Measurements from ENCODE around the gene ELP4.
"Not testable (repeated sequence)": the region's sequence is repeated elsewhere in the genome, so short reads cannot be mapped to it uniquely, and the experiment has no call there.

Gene ELP4

DNA sequence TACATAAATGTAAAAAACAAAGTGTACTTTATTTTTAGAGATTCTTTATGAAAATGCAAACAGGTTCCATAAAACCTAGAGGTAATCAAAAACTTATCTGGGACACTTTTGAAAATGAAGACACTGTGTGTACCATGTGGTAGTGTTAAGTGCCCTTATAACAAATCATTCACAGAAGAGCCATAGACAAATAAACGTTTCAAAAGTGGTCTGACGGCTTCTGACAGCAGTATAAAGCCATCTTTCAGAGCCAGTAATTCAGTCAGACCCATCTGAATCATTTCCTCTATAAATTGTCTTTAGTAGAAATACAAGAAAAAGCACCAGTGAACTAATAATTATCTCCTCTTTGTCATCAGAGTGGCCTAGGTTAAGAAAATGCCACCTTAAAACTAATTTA is 201.6 kb downstream of the ELP4 start:
- no peak for DNase-seq (ENCODE audit: low read depth)

GRCh38 chr11:31712851-31713250 is 203.3 kb downstream of the ELP4 start:
- DNase-seq (ENCODE audit: low read depth) = no peak

DNA sequence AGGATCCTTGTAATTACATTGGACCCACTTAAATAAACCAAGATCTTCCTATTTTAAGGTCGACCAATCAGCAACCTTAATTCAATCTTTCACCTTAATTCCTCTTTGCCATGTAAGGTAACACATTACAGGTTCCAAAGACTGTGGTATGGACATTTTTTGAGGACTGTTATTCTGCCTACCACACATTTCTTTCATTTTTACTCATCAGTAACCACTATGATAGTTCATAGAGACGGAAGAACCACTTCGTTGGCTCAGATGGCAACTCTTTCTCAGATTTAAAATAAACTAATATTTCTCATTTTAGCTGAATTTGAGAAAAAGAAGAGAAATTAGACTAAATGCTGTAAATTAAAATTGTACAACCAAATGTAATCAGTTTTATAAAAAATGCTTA is 205.3 kb downstream of the ELP4 start:
- no peak for DNase-seq (ENCODE audit: low read depth)

- DNase-seq (ENCODE audit: low read depth) = no peak
Measured at GRCh38 chr11:31720225-31720624, 210.7 kb downstream of the ELP4 start.

GRCh38 chr11:31720671-31721365 is 211.3 kb downstream of the ELP4 start:
- no peak for DNase-seq (ENCODE audit: low read depth)

- no peak for DNase-seq (ENCODE audit: low read depth)
Measured at GRCh38 chr11:31722754-31723153, 213.2 kb downstream of the ELP4 start.

DNA sequence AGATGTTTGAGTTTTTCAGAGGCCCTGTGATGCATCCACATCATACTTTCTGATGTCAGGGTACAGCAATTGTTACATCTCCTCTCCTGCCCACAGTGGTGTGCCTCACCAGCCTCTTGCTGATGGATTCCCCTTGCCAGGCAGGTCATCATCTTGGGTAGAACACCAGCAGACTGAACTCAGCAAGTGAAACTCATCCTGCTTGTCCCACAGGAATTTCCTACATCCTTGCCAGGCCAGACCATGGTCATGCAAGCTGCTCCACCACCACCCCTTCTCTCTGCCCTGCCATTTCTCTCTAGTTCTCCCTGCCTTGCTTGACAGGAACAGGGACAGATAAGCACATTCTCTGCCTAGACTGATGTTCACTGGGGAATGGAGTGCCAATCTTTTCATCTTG is 215.6 kb downstream of the ELP4 start:
- no peak for DNase-seq (ENCODE audit: low read depth)

DNA sequence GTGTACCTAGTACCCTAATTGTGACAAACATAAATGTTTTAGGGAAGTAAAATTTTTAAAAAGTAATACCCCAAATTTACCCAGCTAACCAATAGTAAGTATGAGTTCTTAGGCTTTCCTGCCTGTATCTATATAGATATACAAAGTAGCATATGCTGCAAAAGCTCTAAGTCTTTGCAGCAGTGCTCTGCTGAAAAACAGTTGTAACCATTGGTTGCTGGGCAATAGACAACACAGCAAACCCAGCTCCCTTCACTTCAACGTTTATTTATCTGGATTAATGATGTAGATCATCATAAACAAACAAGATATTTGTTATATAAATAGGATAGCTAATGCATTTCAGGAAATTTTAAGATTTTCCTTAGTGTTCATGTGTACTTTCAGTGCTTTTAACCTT is 218.9 kb downstream of the ELP4 start:
- DNase-seq (ENCODE audit: low read depth) = no peak

DNA sequence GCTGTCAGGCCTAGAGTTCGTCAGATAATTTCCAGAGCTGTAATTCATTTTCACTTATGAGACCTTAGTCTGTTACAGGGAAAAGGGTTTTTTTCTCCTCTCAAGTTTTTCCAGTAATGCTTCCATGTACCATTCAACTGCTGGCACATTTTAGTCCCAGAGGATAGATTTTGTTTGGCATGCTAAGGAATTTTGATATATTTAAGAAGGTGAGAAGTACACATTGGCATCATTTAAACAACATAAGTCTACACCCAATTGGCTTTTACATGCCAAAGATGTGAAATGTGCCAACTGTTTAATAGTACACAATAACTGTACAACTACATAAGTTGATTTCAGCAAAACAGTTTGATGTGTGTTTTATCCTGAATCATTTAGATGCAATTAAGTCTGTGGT is 230.6 kb downstream of the ELP4 start:
- no peak for DNase-seq (ENCODE audit: low read depth)

GRCh38 chr11:31740731-31741368 is 231.3 kb downstream of the ELP4 start:
- DNase-seq (ENCODE audit: low read depth) = not testable (repeated sequence)

DNA sequence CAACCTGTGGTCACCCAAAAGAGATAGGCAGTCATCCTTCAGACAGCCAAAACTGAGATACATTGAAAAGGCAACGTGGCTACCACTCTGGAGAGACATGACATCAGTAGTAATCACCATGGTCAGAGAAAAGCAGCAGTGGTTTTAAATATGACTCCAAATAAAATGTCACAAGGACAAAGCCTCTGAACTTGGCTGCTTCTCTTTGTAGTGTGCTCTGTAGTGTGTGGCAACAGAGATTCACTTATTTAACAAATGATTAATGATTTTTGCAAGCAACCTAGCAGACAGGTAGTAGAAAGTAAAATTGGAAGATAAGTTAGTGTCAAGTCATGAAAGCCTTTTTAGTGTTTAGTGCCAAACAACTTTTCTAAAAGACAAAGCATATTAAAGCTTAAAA is 238.0 kb downstream of the ELP4 start:
- no peak for DNase-seq (ENCODE audit: low read depth)

GRCh38 chr11:31757260-31757835 is 247.8 kb downstream of the ELP4 start:
- DNase-seq (ENCODE audit: low read depth) = no peak

DNA sequence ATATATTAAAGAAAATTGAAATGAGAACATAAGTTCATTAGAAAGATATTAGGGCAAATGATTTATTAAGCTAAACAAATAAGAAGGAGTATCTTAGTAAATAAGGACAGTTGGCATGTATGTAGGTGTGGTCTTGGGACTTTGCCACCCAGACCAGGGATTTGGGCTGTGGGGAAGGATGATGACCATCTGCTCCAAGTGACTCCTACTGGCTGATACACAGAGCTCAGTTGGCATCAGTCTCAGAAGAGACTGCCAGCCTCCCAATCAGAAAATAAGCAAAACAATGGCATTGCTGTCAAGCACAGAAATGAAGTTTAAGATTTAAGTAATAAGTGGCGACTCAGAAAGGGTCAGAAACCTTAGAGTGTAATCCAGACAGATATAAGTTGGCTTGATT is 252.1 kb downstream of the ELP4 start:
- no peak for DNase-seq (ENCODE audit: low read depth)

DNA sequence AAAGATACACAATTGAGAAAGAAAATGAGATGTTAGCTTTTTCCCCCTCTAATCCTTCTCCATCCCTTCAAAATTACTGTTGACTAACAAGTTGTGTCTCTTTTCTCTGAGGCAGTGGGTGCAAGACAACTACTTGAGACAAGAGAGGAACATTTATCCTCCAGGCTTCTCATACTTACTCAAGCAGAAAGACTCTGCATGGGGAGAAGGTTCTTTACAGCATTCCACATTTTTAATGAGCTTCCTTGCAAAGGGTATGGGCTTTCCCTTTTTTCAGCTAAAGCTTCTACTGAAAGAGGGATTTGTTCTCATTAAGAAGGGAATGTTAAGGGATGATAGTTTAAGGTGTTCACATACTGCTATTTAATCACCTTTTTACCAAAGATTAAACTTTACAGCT is 253.7 kb downstream of the ELP4 start:
- DNase-seq (ENCODE audit: low read depth) = no peak

GRCh38 chr11:31764261-31764660 is 254.7 kb downstream of the ELP4 start:
- no peak for DNase-seq (ENCODE audit: low read depth)

DNA sequence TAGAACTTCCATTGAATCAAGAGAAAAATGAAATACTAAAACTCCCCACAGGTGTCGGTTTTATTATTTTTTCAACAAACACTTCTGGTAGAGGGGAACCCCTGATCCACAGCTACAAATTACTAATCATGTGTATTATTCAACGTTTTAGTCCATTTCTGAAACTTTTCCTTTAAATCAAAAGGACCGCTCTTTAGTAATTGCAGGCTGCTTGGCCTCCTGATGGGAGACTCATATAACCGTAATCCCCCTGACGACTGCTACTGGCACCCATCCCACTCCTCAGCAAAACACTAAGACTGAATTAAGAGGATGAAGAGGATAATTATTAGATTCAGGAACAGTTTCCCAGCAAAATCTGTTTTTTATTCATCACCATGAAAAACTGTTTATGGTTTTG is 255.2 kb downstream of the ELP4 start:
- DNase-seq (ENCODE audit: low read depth) = no peak

GRCh38 chr11:31767066-31767465 is 257.5 kb downstream of the ELP4 start:
- no peak for DNase-seq (ENCODE audit: low read depth)

DNA sequence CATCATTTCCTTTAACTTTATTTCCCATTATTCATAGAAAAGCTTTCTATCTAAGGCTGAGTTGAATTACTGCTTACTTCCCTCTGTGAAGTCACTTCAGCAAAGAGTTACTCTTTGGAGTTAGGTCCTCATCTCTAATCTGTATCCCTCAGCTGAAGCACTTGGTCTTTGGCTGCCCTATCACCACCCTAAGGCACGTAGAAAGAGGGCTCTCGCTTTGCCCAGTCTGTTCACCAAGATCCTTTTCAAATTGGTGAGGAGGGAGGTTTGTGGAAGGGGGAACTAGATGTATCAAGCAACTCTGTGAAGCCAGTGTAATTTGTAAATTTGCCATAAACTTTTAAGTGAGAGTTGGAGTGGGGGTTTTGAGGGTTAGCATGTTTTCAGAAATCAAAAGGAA is 258.1 kb downstream of the ELP4 start:
- DNase-seq (ENCODE audit: low read depth) = peak; percentile 17

DNA sequence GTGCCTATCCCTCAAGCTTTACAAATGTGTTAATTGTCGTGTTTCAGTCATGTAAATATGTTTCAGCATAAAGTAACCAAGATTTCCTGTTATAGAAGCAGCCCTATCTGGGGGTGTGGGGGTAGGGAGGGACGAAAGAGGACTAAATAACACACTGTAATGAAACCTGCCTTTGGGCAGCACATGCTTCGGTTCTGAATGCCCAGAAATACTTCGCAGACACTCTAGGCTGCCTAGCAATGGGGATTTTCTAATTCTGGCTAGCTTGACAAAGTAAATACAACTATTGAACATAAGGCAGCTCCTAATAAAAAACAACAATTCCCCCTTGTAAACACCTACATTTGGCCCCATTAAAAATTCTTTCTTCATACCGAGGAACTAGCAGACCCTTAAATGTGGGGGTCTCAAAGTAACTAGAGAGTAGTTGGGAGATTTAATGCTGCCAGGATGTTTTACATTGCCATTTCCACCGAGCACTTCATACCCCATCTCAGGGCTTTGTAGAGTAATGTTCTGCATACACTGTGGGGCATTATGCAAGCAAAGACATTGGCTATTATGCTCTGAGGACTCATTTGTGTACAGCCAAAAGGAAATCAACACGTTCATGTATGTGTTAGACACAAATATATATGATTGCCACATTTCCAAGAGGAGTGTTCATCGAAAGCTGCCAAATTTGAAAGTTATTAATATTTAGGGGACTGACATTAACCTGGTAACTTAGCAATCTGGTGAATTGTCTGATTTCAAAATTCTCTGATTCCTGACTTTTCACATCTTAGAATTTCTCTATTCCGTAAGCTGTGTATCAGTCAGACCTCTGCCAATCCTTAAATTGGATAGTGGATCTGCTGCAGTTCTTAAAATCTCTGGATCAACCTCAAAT is 259.4 kb downstream of the ELP4 start:
- no peak for DNase-seq (ENCODE audit: low read depth)

- no peak for DNase-seq (ENCODE audit: low read depth)
Measured at GRCh38 chr11:31770011-31770700, 260.6 kb downstream of the ELP4 start.

DNA sequence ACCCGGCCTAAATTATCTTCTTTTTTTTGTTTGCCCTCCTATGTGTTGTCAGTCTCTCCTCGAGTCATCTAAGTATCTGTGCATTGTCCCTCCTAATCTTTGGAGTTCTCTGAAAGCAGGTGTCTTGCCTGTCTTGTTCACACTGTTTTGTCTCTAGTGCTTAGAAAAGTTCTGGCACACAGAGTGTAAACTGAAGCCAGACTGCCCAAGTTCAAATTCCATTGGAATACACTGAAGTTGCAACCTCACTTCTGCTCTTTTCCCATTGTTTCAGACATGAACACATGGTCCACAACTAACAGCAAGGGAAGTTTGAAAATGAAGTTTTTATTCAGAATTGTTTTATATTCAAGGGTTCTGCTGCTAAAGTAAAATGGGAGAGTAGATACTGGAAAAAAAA is 262.8 kb downstream of the ELP4 start:
- DNase-seq (ENCODE audit: low read depth) = no peak

DNA sequence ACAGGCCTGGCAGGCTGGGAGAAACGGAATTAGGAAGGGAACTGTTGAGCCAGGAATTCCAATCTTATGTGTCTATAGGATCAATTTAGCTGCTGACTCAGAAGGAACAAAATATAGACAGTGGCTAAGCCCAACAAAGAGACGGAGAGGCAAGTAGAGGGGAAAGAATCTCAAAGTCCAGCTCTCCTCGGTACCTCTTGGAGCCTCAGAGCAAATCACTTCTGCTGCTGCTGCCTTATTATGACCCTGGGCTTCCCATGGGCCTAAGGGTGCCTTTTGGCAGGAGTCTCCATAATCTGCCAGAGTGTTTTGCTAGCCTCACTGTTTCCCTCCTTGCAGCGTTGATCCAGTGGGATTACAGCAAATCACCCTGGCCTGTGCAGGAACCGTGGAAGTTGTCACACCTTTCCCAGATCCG is 269.8 kb downstream of the ELP4 start:
- no peak for DNase-seq (ENCODE audit: low read depth)

Measured in CMK (cell line).